Astrocyte of the cerebellum (primary cell): ENCODE data around the gene WDR5.

Experiments
- DNase-seq: peaks from one replicate; pipeline ENCODE4 v3.0.0-alpha.2; 2011; ENCODE audit warnings: low read depth
- H3K4me3 ChIP-seq: 2 replicates; pipeline ENCODE4 v1.5.1; 2011; ENCODE audit warnings: mild to moderate bottlenecking, low read depth, low read length, moderate library complexity
- in situ Hi-C: cut with HindIII; loops from 2 replicates; pipeline ENCODE4 v1.10.0; 2017; ENCODE audit warnings: low sequenced_read_pairs
- TF ChIP-seq, protein P1 (sequence below): IDR thresholded peaks from 2 replicates; pipeline ENCODE4 v1.5.1; 2012; ENCODE audit warnings: low read length, low read depth, moderate library complexity, mild to moderate bottlenecking; ENCODE audit errors: missing control alignments

The WDR5 gene

DNA sequence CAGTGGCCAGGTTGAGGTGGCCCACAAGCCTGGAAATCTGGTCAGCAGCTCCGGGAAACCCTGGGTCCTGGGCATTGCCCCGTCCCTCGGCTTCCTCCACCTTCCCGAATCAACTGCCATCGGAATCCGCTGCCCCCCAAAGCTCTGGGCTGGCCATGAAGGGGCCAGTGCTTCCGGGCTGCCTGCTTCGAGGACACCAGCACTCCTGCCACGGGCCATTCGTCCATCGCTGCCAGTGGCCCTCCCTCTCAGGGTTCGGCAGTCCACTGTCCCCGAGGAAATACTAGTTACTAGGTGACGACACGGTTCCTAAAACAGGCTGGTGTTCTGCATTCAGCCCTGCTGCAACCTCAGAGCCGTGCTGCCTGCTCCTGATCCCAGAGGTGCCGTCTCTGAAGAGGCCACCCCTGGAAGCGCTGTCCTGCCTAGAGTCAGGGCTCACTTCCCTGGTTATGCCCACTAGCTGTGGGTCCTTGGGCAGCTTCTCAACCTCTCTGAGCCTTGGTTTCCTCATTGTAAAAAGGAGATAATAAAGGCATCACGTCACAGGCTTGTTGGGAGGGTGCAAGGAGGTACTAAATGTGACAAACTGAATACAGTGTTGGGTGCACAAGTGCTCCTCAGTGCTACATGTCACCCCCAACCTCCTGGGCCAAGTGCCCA lies 3.5 kb upstream of the WDR5 start:
- in situ Hi-C loops = no loop called here
- no peak for DNase-seq
- no peak overlapping the region for H3K4me3 ChIP-seq
- TF ChIP-seq, protein P1, sequence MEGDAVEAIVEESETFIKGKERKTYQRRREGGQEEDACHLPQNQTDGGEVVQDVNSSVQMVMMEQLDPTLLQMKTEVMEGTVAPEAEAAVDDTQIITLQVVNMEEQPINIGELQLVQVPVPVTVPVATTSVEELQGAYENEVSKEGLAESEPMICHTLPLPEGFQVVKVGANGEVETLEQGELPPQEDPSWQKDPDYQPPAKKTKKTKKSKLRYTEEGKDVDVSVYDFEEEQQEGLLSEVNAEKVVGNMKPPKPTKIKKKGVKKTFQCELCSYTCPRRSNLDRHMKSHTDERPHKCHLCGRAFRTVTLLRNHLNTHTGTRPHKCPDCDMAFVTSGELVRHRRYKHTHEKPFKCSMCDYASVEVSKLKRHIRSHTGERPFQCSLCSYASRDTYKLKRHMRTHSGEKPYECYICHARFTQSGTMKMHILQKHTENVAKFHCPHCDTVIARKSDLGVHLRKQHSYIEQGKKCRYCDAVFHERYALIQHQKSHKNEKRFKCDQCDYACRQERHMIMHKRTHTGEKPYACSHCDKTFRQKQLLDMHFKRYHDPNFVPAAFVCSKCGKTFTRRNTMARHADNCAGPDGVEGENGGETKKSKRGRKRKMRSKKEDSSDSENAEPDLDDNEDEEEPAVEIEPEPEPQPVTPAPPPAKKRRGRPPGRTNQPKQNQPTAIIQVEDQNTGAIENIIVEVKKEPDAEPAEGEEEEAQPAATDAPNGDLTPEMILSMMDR = no peak

DNA sequence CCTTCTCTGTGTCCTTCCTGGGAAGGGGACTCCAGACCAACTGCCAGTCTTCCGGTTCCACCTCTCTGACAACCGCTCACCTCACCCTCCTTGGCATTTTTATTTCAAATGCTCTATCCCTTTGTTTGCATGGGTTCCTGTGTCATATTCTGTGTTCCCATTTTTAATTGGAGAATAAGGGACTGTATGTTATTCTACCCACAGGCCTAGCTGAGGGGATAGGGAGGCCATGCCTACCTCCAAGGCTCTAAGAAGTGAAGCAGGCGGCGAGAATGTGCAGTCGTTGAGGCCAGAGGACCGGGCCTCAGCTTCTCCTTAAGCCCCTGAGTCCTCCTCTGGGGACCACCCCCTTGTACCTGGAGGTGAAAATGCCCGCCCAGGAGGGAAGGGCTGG lies 936 bp upstream of the WDR5 start:
- in situ Hi-C loops = loop anchor here (5.0 kb wide), 1 partner anchor 43 kb away; no protein-coding TSS in a partner anchor
- H3K4me3 ChIP-seq = peak overlapping the region; percentile 91
- no peak for DNase-seq
- TF ChIP-seq, protein P1 = no peak

DNA sequence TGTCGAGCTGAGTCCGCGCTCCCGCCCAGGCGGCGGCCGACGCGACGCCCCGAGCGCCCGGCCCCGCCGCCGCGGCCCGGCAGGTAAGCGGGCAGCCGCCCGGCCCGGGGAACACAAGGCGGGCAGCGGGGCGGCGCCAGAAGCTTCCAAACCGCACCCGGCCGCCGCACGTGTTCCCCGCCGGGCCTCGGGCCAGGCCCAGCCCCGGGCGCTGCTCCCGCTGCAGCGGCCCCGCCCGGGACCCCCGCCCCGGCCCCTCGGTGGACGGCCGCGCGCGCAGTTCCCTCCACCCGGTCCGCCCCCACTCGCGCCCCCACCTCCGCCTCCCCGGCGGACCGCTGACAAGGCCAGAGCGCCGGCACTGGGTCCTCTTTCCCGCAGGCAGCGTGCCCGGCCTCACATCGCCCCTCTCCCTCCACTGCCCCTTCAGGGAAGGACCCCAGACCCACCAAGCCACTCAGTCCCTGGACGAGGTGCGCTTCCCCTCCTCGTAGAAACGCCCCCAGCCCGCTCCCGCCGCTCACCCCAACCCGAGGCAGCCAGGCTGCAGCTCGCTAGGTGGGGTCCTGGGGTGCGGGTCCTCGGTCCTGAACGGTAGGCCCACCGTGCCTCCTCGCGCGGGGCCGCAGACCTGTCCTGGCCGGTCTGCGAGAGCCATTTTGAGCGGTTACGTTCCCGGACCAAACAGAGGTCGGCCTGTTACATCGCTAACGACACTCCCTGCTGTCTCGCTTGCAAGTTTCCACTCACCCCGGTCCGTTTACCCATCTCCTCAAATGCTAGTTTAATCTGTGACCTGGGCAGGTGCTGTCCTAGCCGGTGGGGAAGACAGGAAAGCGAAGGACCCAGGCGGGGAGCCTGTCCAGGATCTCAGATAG lies 475 bp downstream of the WDR5 start:
- TF ChIP-seq, protein P1 = no peak
- no peak for DNase-seq
- in situ Hi-C loops = loop anchor here (5.0 kb wide), 1 partner anchor 44 kb away; no protein-coding TSS in a partner anchor
- peak overlapping the region; percentile 91 for H3K4me3 ChIP-seq

DNA sequence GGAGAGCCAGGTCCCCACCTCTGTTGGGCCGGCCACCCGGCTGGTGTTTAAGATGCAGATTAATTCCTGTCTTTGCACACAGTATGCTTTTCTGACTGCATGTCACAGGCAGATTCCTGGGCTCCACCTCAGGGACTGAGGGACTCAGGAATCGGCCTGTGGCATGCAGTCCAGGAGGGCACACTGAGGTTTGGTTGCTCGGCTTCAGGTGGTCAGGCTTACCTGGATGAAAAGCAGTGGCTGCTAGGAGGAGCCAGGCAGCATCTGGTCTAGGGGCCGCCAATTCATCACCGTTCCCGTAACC lies 1.1 kb downstream of the WDR5 start:
- in situ Hi-C loops = loop anchor here (5.0 kb wide), 1 partner anchor 45 kb away; no protein-coding TSS in a partner anchor
- no peak for DNase-seq
- TF ChIP-seq, protein P1 = no peak
- peak overlapping the region; percentile 91 for H3K4me3 ChIP-seq

DNA sequence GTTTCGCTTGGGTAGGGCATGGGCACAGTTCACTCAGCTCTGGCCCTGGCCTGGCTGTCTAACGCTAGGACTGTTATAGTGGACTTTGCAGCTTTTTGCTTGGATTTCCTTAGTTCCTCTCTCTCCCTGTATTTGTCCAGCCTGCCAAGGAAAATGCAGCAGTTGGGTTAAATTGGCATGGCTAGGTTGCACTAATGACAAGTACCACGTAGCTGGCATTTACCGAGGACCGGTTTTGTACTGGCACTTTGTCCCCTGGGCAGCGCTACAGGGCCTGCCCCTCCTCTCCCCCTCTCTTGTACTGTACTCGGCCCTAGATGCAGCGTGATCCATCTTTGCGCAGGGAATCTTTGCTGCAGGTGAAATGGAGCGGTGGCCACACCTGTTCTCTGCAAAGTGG lies 2.4 kb downstream of the WDR5 start:
- H3K4me3 ChIP-seq = no peak overlapping the region
- TF ChIP-seq, protein P1 = no peak
- in situ Hi-C loops = loop anchor here (5.0 kb wide), 1 partner anchor 46 kb away; no protein-coding TSS in a partner anchor
- no peak for DNase-seq

DNA sequence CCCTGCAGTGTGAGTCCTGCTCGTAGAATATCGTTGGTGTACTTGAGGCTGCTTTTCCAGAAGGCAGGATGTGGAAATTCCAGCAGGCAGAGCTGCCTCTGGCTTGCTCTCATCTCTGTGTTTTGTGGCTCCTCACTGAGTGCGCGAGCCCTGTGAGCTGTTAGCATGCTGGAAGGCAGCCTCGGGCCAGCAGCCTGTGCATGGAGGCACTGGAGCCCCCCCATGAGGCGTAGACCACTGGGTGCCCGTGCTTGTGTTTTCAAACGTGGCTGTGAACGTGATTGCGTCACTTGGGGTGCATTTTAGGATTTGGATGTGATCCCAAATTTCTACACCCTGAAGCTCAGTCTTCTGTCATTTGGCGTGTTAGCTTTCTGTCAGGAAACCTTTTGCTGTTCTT lies 3.2 kb downstream of the WDR5 start:
- TF ChIP-seq, protein P1 = no peak
- in situ Hi-C loops = loop anchor here (5.0 kb wide), 1 partner anchor 47 kb away; no protein-coding TSS in a partner anchor
- no peak for DNase-seq
- H3K4me3 ChIP-seq = no peak overlapping the region
